B cell (primary cell): ENCODE results near the gene CD38.

Experiments used
- CTCF ChIP-seq: fragments of 200-600 bp; IDR thresholded peaks from one replicate; pipeline ENCODE4 v1.8.0; 2022; ENCODE audit warnings: antibody characterized with exemption, mild to moderate bottlenecking
- EZH2 ChIP-seq: IDR thresholded peaks from 2 replicates; pipeline ENCODE4 v1.6.1; 2012; ENCODE audit warnings: borderline replicate concordance, low read depth, mild to moderate bottlenecking, moderate library complexity, low read length; ENCODE audit not compliant: insufficient read depth, poor library complexity, severe bottlenecking

- no peak for TF ChIP-seq CTCF
- no peak for TF ChIP-seq EZH2
These were observed 95.0 kb downstream of the CD38 start for GRCh38 chr4:15873117-15873516.
